NCI-H524 treated with DMSO at 0.1 percent for 48 hours (cell line): ENCODE data around the gene ACADM.
"Not testable (repeated sequence)": the region's sequence is repeated elsewhere in the genome, so short reads cannot be mapped to it uniquely, and the experiment has no call there.

ENCODE experiments used
- DNase-seq: peaks from one replicate; lab custom pipeline; 2025; lab: John Stamatoyannopoulos, UW

Gene ACADM

GRCh38 chr1:75794382-75794781, 69.9 kb downstream of the ACADM start:
- no peak for DNase-seq

- DNase-seq = no peak
Observed at GRCh38 chr1:75795703-75796193, 71.2 kb downstream of the ACADM start.

- no peak for DNase-seq
Observed at GRCh38 chr1:75796376-75797272, 72.1 kb downstream of the ACADM start, which contains the start of gene MSH4. MSH4 (plus strand) TSS chr1:75796882; CDS start chr1:75796986, 104 bp downstream.

GRCh38 chr1:75797273-75797588, 72.7 kb downstream of the ACADM start:
- DNase-seq = no peak

GRCh38 chr1:75797606-75798216, 73.2 kb downstream of the ACADM start:
- DNase-seq = no peak

- not testable (repeated sequence) for DNase-seq
Observed at GRCh38 chr1:75801480-75801879, 77.0 kb downstream of the ACADM start.

GRCh38 chr1:75808921-75809320, 84.4 kb downstream of the ACADM start:
- no peak for DNase-seq

GRCh38 chr1:75810113-75810512, 85.6 kb downstream of the ACADM start:
- not testable (repeated sequence) for DNase-seq

GRCh38 chr1:75811211-75811981, 86.9 kb downstream of the ACADM start:
- DNase-seq = no peak

GRCh38 chr1:75812065-75812464, 87.6 kb downstream of the ACADM start:
- no peak for DNase-seq
